GM18508 (cell line): ENCODE measurements around the gene POM121C.
"Not testable (repeated sequence)": the region's sequence is repeated elsewhere in the genome, so short reads cannot be mapped to it uniquely, and the experiment has no call there.

Experiments used
- ATAC-seq: cut with Tn5 transposase; IDR thresholded peaks from one replicate; pipeline ENCODE4 v1.9.1; 2021; ENCODE audit warnings: moderate number of reproducible peaks; ENCODE audit not compliant: insufficient read depth, unreplicated experiment

POM121C gene

GRCh38 chr7:75398771-75399700, 87.1 kb downstream of the POM121C start:
- not testable (repeated sequence) for ATAC-seq

GRCh38 chr7:75397865-75398264, 88.2 kb downstream of the POM121C start:
- not testable (repeated sequence) for ATAC-seq

- ATAC-seq = not testable (repeated sequence)
These were observed 90.8 kb downstream of the POM121C start, which contains the start of gene TRIM73 for GRCh38 chr7:75395329-75395728. TRIM73 (plus strand) TSS chr7:75395629; CDS start chr7:75398934, 3,305 bp downstream.

- not testable (repeated sequence) for ATAC-seq
These were observed 92.9 kb downstream of the POM121C start for GRCh38 chr7:75393194-75393593.

GRCh38 chr7:75374519-75375317, 111.4 kb downstream of the POM121C start:
- ATAC-seq = not testable (repeated sequence)

GRCh38 chr7:75374144-75374518, 112.0 kb downstream of the POM121C start:
- not testable (repeated sequence) for ATAC-seq

- ATAC-seq = not testable (repeated sequence)
These were observed 118.8 kb downstream of the POM121C start for GRCh38 chr7:75367313-75367712.
